Astrocyte of the hippocampus (primary cell): ENCODE data around the gene HINT2.

Experiments used
- DNase-seq: peaks from one replicate; pipeline ENCODE4 v3.0.0; 2011; ENCODE audit warnings: low read depth, low spot score

The HINT2 gene

DNA sequence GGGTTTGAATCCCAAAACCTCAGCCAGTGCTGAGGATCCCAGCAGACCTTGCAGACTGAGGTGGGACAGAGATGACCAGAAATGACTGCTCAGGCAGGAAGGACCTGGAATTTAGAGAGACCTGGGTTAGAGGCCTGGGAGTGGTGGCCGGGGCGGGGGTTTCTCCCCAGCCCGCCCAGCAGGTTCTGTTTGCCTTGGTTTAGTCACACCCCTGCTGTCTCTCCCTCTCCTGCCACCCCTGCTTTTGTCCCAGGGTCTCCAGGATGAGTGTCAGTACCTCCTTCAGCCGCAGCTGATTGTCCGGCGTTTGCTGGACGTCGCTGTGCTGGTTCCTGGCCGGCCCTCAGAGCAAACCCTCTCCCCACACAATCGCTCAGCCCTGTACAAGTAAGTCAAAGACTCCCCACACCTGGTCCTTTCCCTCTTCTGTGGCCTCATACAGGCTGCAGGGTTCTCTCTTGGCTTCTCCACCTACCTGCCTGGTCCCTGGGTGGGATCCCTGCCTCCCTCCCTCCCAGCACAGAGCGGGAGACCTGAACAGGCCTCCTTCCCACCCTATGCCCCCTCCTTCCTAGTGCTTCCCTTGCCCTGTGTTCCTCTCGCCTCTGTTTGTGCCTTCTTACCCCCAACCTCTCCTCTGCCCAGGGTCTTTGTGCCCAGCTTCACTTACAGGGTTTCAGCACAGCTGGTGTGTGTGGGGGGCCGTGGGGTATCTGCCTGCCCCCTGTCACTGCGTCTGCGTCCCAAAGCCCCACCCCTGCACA lies 26.2 kb upstream of the HINT2 start:
- DNase-seq, result no peak

DNA sequence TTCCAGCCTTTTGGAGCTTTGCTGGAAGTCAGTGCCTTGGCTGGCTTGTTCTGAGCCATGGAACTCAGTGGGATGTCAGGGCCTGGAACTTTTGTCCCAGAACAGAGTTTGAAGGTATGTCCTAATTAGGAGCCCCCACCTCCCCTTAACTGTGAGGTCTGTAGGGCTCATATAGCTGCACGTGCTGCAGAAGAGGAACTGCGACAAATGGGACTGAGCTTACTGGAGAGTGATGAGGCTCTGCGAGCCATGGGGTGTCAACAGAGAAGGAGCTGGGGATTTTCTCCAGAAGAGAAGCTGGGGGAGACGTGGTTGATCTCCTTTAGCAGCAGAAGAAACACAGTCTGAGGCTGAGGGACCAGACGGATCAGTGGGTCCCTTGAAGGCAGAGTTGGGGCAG lies 25.1 kb upstream of the HINT2 start:
- DNase-seq, result no peak

DNA sequence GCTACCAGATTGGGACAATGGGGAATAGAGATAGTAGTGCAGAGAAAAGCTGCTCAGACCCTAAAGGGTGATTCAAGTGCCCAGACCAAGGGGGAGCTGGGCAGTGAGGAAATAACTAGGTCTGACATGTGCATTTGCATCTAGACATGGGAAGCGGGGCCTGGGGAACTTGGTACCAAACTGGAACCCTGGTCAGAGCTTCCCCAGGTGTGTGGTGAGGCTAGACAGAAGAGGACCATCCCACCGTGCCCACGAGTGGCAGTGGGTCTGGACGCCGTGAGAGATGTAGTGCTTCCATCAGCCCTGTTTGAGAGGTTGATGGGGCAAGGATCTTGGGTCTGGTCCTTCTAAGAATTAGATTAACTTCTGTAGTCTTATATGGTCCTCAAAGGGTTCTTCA lies 21.8 kb upstream of the HINT2 start:
- DNase-seq, result no peak

DNA sequence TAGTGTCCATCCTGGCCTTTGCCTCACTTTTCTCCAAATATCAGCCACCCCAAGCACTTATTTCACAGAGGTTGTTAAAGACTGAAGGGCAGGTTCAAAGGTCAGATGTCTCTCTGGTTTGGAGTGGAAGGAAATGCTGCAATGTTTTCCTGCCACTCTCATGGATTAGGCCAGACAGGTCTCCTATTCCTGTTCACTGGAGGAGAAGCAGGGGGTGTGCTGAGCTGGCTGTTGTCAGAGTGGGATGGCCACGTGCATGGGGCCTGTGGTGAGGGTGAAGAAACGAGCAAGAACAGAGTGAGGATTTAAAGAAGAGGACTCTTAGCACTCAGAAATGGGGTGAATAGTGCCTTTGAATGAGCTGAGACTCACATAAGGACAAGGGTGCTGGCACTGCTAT lies 20.9 kb upstream of the HINT2 start:
- no peak for DNase-seq

DNA sequence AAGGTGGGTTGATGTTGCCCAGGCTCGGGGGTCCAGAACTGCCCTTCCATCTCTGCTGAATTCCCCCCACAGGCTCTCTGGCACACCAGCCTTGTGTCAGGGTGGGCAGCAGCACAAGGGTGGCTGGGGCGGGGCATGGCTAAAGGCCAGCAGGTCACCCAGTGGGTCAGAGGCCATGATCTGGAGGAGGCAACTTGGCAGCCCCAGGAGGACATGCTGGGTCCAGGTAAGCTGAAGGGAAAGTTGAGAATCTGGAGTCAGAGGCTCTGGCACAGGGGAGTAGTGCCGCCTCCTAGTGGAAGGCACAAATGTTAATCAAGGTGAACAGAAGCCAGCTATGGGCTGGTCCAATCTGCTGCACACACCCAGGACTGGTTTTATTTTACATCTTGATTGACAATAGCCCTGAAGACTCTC lies 20.4 kb upstream of the HINT2 start:
- no peak for DNase-seq

DNA sequence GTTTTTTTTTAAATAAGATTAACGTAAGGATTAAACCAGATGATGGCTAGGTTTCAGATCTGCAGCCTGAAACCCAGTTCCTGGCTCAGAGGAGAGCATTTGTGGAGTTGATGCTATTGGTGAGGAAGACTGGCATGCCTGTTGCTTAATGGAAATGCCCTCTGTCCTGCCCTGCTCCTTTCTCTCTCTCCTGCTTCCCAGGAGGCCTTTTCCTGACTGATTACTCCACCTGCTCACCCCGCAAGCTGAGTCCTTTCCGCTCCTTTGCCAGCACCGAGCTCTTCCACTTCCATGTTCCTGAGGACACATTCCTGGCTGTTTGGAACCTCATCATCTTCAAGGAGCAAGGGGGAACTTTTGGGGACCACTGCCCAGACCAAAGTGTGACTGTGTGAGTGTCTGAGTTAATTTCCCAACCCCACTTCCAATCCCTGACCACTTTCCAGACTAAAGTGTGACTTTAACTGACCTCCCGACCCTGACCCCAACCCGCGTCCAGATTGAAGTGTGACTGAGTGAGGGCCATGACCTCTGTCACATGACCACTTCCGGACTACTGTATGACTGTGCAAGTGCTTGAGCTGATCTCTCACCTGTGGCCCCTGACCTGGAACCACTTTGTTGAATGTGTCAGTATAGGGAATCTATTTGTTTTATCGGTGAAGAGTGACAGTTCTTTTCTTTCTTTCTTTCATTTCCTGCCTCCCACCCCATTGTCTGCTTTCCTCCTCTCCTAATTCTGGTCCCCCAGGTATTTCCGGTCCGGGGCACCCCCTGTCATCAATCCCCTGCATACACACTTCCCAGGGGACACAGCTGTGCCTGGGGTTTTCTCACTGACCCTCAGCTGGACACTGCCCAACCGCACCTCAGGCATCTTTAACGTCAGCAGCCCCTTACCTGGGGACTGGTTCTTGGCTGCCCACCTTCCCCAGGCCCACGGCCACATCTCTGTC lies 19.7 kb upstream of the HINT2 start:
- DNase-seq, result no peak

DNA sequence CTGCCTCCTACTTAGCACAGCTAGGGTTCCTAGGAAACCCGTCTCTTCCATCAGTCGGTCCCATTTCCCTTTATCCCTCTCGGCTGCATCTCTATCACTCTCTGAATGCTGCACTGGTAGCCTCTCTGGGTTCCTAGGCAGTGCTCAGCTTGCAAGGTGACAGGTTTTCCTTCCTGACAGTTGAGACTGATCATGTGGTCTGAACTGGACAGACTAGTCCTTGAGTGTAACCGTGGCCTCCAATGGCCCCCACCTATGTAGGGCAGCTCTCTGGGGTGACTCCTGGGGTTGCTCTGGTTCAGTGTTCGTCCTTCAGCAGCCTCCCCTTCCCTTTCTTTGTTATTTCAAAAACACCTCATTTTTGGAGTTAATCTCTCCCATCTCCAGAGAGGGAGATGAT lies 18.0 kb upstream of the HINT2 start:
- no peak for DNase-seq

DNA sequence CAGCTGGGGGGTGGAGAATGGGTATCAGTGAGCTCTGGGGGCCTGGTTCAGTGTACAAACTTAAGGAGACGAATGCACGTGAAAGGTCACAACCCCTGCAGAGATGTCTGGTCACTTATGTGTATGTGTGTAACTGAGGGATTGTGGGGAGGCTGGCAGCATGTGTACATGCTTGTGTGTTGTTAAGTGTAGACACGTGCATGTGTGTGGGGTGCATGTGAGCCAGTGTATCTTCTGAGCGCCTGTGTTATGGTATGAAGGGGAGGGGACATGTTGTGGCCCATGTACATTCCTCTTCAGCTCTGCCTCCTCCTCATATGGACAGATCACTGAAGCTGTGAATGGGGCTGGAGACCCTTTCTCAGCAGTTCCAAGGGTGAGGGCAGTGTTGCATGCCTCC lies 16.2 kb upstream of the HINT2 start:
- no peak for DNase-seq

DNA sequence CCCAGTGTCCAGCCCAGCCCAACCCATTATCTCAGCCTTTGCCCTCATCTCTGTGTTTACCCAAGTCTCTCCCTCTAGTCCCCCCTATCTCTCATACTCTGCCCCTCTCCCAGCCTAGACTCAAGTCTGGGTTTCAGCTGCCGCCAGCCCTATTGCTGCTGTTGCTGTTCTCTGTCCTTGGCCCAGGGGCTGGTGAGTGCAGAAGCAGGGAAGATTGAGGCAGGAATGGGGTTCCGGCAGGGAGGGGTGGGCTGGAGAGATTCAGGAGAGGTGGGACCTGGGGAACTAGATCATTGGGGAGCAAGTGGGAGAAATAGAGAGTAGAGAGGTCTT lies 14.9 kb upstream of the HINT2 start:
- DNase-seq, result no peak

DNA sequence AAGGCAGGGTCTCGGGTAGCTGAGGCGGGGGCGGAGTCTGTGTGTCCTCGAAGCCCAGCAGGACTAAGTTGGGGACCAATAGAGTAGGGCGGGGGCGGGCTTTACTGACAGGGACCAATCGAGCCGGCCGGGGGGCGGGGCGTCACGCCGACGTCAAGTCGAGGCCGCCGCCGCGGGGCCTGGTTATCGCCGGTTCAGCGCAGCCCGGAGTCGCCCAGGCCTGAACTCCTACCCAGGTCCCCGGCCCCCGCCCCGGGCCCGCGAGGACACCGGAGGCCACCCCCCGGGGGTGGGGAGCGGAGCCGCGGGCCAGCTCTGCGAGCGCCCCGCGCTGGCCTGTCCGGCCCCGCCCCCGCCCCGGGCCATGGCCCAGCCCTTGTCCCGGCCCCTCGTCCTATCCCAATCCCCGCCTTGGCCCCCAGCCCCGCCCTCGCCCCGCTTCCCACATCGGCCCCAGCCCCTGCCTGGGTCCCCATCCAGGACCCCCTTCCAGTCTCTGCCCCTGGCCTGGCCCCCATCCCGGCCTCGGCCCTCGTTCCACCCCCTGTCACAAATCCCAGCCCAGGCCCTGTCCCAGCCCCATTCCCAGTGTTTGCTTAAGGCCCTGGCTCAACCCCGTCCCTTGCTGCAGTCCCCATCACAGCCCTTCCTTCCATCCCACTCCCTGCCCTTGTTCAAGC lies 14.4 kb upstream of the HINT2 start, which contains the start of gene TMEM8B:
Gene TMEM8B (plus strand): TSS at position 145 of the 680 bp plus-strand sequence. CDS start 220 bp downstream, at position 365.
- peak; percentile 97 for DNase-seq

DNA sequence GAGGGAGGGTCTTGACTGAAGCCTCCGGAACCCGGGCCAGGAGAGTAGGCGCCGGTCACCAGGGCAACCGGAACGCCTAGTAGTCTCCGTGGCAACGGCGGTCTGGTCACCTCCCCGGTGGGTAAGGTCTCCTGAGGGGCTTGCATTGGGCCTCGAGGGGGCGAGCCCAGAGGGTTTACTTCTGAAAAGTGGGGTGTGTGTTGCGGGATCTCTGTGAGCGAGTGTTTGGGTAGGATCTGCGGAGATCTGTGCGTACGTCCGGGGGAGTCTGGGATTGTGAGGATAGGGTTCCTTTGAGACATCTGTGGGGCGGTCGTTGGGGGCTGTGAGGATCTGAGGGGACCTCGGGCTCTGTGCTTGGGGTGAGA lies 13.9 kb upstream of the HINT2 start, which contains the start of gene FAM221B:
Gene FAM221B (minus strand): TSS at position 17 of the 368 bp plus-strand sequence. CDS start 2,571 bp downstream, outside the sequence.
- DNase-seq, result no peak

DNA sequence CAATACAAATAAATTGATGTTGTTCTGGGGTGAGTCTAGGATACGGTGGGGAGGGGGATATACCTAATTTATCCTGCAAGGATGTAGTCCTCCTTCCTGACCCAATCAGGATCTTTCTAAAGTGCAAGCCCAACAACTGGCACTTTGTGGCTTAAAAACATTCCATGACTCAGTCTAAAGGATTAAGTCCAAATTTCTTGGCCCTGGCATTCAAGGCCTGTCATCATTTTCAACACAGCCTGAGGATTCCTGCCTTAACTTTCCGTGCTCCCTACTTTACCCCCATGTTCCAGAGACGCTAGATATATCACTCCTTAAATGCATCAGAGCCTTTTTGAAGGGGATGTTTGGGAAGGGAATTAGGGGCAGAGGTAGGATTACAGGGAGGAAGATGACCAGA lies 12.6 kb upstream of the HINT2 start:
- peak; percentile 53 for DNase-seq

DNA sequence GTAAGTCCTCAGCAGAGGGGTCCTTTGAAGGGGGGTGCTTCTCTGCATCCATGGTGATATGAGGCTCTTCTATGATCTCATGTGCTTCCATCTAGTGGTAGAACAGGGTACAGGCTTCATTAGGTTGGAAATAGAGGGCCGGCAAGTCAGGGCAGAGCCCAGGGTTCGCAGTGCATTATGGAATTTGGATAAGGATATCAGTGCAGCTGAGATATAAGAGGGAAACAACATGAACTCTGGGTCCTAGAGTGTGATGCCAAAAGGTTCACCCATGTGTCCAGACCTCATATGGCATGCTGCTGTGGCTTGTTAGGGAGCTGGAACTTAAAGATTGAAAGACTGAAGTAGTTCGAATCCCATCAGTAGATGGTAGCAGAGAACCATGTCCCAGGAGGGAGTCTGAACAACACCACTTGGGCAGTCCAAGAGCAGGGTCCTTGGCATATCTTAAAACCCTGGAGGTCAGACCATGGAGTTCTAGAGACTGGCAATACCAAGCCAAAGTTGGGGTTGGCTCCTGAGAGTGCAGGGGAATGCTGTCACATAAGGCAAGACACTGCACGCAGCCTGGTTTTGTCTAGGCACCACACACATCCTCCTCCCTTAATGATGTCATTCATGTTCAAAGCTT lies 11.3 kb upstream of the HINT2 start:
- DNase-seq, result peak; percentile 73

DNA sequence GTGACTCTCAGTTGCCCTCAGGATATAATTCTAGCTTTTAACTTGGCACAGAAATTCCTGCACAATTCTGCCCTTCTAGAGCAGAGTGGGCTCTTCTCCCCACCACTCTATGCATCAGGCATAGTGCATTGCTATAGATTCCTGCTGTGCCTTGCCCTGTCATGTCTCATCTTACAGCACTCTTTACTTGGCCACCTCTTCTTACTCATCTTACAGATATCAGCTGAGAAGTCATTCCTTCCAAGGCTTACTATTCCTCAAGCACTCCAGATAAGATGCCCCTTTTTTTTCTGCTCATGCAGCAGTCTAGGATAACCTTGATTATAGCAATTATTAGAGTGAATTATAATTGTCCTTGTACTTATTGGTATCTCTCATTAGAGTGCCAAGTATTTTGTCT lies 8.1 kb upstream of the HINT2 start:
- DNase-seq, result no peak

DNA sequence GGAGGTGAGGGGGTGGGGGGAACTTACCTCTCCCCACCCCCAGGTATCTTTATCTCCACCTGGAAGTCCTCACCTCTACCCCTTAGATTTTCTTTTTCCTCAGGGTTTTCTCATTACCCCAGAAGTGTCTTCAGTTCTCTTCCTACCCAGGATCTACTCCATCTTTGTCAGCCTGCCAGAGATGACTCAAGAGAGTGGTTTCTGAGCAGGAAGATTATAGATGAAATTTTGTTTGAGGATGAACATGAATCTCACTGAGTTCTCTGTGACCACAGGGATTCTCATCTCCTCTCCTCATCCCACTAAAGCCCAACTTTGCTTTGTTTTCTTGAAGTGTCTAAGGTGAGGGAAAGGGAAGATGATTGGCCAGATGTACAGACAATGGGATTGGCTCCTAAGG lies 5.2 kb upstream of the HINT2 start:
- DNase-seq, result peak; percentile 42

DNA sequence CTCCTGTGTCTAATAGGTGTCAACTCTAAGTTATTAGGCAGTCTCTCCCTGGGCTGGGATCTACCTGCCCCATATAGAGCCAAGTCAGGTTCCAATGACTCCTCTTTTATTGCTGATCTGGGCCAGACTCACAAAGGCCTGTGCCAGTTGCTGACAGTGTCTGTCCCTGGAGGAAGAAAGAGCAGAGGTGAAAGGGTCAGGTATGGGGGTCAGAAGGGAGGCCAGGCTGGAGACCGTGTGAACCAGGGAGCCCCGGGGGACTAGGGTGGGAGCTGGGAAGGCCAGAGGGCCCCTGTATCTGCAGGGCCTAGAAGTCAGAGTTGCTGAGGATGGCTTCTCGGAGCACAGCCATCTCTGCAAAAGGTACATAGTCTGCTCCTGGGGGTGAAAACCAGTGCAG lies 3.5 kb upstream of the HINT2 start:
- no peak for DNase-seq

DNA sequence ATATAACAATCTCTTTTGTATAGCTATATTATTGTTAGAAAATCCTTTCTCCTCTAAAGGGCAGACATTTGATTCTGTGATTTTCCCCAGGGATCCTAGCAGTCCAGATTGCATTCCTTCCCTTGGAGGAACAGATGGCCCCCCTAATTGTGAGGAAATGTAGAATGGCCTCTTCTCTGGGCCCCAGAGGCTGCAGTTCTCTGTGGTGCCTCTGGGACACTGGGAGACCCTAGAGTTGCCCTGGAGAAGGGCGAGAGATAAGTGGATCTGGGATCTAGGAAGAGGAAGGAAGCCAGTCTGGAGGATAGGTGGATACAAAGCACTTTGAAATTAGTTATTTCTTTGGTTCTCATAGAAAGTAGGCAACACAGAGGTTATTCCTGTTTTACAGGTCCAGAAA lies 1.9 kb upstream of the HINT2 start:
- no peak for DNase-seq

DNA sequence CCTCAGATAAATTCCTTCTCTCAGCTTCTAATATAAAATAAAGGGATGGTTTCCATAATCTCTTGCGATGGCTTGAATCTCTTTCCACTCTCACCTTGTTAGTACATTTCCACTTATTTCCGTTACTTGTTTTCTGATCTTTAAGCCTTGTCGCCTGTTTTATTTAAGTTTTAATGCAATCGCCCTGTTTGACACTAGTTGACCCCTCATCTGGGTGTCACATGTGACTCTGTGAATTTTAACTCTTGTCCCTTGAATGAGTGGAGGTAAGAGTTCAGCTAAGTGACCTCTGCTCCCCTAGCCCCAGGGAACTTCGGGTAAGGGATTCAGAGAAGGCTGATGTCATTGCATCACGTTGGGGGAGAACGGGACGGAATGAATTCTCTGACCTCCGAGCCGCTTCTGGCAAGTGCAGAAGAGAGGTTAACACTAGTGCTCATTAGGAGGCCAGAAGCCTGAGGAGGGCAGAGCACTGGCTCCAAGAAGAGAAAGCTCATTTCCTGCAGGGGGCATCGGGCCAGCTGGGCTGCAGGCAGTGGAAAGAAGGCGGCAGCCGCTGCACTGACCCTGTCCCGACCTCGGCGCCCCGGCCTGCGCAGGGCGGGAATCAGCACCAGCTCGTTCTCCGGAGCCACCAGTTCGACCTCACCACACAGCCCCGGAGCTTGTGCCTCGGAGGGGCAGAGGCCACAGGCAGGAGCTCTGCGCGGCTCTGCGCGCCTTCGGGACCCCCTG lies 569 bp downstream of the HINT2 start:
- peak; percentile 77 for DNase-seq

DNA sequence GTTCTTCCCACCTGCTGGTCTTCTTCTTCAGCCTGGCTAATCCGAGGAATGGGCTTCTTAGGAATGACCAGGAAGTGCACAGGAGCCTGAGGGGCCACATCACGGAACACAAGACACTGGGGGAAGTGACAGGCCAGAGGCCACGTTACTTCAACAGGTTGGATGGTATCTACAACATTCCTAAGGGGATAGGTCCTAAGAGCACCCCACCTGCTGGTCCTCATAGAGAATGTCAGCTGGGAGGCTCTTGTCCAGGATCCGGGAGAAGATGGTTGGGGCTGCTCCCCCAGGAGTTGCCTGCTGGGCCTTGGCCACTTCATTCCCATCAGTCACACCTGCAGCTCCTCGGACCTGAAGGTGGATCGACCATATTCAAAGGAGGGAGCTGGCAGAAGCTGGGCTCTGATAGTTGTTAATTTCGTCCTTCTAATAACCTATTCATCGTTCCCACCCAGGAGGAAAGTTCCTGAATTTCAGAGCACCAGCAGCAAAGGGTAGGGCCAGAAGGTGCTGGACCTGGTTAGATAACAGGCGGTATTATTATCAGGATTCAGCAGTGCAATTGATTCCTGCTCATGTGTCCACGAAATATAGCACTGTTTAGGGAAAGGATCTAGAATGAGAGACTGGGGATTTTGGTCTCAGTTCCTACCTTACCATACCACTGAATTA lies 1.3 kb downstream of the HINT2 start:
- DNase-seq, result no peak

DNA sequence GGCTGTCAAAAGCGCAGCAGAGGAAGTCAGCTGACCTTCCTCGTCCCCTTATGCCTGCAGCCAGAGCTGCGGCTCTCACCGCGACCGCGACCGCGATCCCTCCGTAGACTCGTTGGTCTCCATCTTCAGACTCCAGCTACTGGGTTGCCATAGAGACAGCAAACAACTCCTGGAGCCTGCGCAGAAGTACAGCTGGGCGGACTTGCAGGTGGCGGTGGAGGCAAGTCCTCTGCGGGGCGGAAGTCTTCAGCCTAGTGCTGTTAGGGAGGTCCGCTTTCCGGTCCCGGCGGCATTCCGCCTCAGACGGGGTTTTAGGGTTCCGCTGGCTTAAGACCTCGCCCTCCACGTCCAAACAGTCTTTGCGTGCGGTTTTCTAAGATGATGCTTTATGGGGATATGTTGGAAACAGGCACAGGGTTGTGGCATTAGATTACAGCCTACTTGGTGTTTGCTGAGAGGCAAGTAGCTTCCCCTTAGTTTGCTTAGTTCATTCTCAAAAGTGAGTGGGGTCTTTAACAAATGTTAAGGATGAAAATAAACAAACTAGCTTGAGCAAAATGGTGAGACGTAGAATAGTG lies 2.7 kb downstream of the HINT2 start, which contains the start of gene SPAG8:
Gene SPAG8 (minus strand): TSS at position 238 of the 578 bp plus-strand sequence. CDS start 115 bp downstream, at position 123.
- DNase-seq, result peak; percentile 97
